GM12865 (cell line): ENCODE measurements around the gene GRK5.
A peak's percentile ranks its signal among the peaks of the same experiment; 100 is the strongest.

Source experiments
- DNase-seq: peaks from one replicate; pipeline ENCODE4 v3.0.0; 2010; ENCODE audit warnings: low read depth
- H3K4me3 ChIP-seq: 2 replicates; pipeline ENCODE4 v1.5.1; 2011; ENCODE audit warnings: mild to moderate bottlenecking, low read depth, low read length, control low read depth
- TF ChIP-seq, protein P1 (sequence below): IDR thresholded peaks from 2 replicates; pipeline ENCODE4 v1.5.1; 2011; ENCODE audit warnings: low read length, control low read depth, low read depth, inconsistent platforms; ENCODE audit not compliant: insufficient read depth; ENCODE audit errors: missing control alignments

The GRK5 gene

DNA sequence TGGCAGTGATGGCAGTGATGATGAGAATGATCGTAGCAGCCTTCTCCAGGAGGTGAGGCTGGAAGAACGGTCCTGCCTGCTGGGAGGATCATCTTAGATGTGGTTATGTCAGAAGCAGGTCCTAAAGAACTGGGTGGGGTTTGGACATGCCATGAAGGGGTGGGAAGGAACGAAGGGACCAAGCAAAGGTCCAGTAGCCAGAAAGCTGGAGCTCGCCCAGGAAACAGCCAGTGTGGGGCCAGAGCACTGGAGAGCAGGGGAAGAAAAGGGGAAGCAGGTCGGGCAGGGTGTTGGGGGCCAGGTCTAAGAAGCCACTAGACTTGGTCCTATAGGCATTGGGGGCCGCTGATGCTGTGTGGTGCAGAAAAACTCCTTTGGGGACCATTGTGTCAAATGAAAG is 207.8 kb downstream of the GRK5 start:
- TF ChIP-seq, protein P1, sequence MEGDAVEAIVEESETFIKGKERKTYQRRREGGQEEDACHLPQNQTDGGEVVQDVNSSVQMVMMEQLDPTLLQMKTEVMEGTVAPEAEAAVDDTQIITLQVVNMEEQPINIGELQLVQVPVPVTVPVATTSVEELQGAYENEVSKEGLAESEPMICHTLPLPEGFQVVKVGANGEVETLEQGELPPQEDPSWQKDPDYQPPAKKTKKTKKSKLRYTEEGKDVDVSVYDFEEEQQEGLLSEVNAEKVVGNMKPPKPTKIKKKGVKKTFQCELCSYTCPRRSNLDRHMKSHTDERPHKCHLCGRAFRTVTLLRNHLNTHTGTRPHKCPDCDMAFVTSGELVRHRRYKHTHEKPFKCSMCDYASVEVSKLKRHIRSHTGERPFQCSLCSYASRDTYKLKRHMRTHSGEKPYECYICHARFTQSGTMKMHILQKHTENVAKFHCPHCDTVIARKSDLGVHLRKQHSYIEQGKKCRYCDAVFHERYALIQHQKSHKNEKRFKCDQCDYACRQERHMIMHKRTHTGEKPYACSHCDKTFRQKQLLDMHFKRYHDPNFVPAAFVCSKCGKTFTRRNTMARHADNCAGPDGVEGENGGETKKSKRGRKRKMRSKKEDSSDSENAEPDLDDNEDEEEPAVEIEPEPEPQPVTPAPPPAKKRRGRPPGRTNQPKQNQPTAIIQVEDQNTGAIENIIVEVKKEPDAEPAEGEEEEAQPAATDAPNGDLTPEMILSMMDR, result no peak
- H3K4me3 ChIP-seq, result no peak overlapping the region
- no peak for DNase-seq

DNA sequence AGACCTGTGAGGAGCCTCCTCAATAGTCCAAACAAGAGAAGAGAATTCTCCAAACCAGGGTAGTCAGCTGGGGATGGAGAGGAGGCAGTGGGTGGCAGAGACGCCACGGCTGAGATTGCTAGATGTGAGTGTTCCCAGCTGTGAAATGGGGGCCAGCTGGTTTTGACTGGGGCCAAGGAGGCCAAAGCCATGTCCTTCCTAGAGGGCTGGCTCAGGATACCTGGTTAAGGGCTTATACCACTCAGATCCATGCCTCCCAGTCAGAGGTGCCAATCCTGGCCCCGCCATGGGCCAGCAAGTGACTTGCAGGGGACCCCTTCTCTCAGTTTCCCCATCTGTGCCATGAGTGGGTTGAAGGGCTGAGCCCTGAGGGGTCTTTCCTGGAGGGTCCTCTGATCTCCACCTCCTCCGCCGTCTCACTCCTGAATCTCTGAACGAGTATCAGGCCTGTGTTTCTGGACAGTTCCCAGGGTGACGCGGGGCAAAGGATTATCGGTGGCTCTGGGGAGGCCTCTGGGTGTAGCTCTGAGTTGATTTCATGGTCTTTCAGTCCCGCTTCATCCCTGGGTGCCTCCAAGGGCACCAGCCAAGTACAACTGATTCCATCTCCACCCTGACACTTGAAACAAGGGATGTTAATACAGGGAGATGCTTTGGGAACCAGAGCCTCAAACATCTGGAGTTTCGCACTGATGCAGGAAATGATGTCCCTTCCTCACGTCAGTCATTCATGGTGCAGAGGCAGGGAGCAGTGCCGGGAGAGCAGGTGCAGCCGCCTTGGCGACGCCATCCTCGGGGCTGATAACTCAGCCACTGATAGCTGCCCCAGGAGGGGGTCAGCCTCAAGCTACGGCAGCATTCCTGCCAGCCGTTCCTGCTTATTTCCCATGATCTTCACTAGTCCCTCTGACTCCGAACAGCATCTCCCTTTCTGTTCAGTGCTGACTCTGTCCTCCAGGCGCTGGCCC is 208.4 kb downstream of the GRK5 start:
- no peak overlapping the region for H3K4me3 ChIP-seq
- TF ChIP-seq, protein P1, result no peak
- DNase-seq, result no peak

DNA sequence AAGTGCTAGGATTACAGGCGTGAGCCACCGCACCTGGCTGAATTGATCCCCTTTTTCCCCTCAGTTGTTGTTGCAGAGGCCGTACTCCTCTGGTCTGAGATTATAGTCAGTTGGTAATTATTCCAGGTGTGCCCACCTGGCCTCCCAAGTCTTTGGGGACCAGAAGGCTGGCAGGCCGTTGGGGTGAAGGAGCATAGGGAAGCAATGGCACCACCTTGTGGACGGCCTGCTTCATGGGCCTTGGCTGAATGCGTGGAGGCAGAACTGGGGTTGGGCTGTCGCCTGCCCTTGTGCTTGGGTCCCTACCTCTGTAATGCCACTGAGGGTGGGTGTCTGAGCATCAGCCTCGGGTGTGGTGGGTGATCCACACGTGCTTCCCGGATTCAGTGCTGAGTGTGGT is 209.5 kb downstream of the GRK5 start:
- H3K4me3 ChIP-seq, result no peak overlapping the region
- peak; percentile 78 for DNase-seq
- TF ChIP-seq, protein P1, result peak; percentile 87

DNA sequence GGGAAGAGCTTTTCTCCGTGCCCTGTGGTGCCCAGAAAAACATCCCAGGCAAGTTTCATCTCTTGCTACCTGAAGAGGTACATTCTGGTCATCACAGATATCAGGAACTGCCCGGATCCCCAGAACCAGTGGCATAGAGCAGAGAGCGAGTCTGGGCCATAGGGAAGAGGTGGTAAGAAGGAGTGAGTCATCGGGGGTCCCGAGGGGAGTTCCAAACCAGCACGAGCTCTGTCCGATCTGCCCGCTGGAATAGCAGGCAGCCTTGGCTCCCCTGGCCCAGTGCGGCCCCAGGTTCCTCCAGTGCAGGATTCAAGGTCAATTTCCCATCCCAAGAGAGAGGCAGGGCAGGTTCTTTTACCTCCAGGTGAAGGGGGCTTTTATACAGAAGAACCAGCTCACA is 210.5 kb downstream of the GRK5 start:
- DNase-seq, result no peak
- TF ChIP-seq, protein P1, result no peak
- H3K4me3 ChIP-seq, result no peak overlapping the region

DNA sequence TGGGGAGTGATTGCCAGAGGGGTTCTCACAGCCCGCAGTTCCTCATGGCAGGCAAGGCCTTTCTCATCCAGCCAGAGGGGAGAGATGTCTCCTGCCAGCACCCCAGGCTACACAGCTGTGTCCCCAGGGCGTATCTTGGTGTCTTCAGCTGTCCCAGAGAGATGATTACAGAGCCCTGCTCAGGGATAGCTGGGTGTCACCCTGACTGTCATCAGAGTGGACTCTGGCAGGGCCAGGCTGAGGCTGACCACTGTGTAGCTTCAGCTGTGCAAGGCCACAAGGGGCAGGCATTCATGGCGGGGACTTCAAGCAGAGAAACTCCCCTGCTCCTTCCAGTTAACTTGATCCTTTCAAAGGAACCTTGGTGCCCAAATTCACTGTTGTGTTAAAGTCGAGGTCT is 211.0 kb downstream of the GRK5 start:
- no peak overlapping the region for H3K4me3 ChIP-seq
- TF ChIP-seq, protein P1, result no peak
- no peak for DNase-seq

DNA sequence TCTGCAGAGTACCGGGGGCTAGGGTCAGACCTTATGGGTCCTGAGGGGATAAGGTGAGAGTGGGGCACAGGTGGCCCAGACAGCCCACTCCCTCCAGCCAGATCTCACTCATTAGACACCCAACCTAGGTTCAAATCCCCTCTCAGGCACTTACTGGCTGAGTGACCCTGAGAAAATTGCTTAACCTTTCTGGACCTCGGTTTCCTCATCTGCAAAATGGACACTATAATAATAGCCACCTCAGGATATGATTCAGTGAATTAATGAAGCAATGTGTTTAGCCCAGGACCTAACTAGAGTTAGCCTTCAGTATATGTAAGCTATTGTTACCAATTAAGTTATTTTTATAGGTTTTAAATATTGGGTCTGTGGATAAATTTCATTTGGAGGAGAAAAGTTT is 212.6 kb downstream of the GRK5 start:
- TF ChIP-seq, protein P1, result no peak
- DNase-seq, result no peak
- no peak overlapping the region for H3K4me3 ChIP-seq
